IMR-90 (cell line): ENCODE data around the gene IGFBP3. TPM values are rescaled to one million over a fixed set of nuclear protein-coding genes. Genes with fewer than 3 reads are reported as not detected.

Experiments used
- ATAC-seq: fragments of 200-7000 bp; cut with Tn5 transposase; 2 replicates; pipeline ENCODE4 v1.9.1; 2020; ENCODE audit warnings: low read depth, mild to moderate bottlenecking, moderate library complexity
- BruUV-seq: library from RNA; stranded (reverse); fragments of 400-500 nt; replicated peaks from 2 replicates; lab custom pipeline; 2021; lab: Mats Ljungman, UMichigan
- CTCF ChIA-PET: fragments of 300-600 bp; formaldehyde crosslinking; extraction: SDS; loops from one replicate; lab custom pipeline; 2021; ENCODE audit warnings: antibody characterized with exemption; lab: Yijun Ruan, JAX
- POLR2A ChIA-PET: fragments of 300-600 bp; sonication (Branson Sonifier 250); formaldehyde crosslinking; loops from one replicate; lab custom pipeline; 2022; ENCODE audit warnings: antibody characterized with exemption; ENCODE audit not compliant: unreplicated experiment; lab: Charles Lee
- DNase-seq: peaks from one replicate; pipeline ENCODE4 v3.0.0; 2013
- H2AFZ ChIP-seq: replicated peaks from 2 replicates; pipeline ENCODE3; 2013; ENCODE audit warnings: low read length, mild to moderate bottlenecking; ENCODE audit not compliant: poor library complexity
- H2AK5ac ChIP-seq: 2 replicates; pipeline ENCODE4 v1.6.1; 2013; ENCODE audit warnings: low read depth, low read length, inconsistent platforms
- H2AK9ac ChIP-seq: replicated peaks from 2 replicates; pipeline ENCODE3; 2013; ENCODE audit warnings: mild to moderate bottlenecking, low read depth, low read length, moderate library complexity; ENCODE audit not compliant: poor library complexity
- H2BK120ac ChIP-seq: 2 replicates; pipeline ENCODE4 v1.6.1; 2013; ENCODE audit warnings: low read depth, low read length, inconsistent platforms
- H2BK15ac ChIP-seq: 3 replicates; pipeline ENCODE4 v1.6.1; 2013; ENCODE audit warnings: low read depth, low read length, inconsistent platforms
- H2BK20ac ChIP-seq: 2 replicates; pipeline ENCODE4 v1.6.1; 2013; ENCODE audit warnings: low read depth, mild to moderate bottlenecking, inconsistent platforms, low read length, moderate library complexity
- H2BK5ac ChIP-seq: 2 replicates; pipeline ENCODE4 v1.6.1; 2013; ENCODE audit warnings: mild to moderate bottlenecking, low read depth, low read length, inconsistent platforms; ENCODE audit not compliant: poor library complexity, severe bottlenecking
- H3K14ac ChIP-seq: replicated peaks from 2 replicates; pipeline ENCODE4 v1.6.1; 2013; ENCODE audit warnings: low read depth, low read length, inconsistent platforms
- H3K18ac ChIP-seq: 2 replicates; pipeline ENCODE4 v1.6.1; 2013; ENCODE audit warnings: low read depth, low read length, control low read depth
- H3K23ac ChIP-seq: 2 replicates; pipeline ENCODE4 v1.6.1; 2013; ENCODE audit warnings: low read depth, low read length, inconsistent platforms
- H3K27ac ChIP-seq: 2 replicates; pipeline ENCODE4 v1.5.1; 2013; ENCODE audit warnings: mild to moderate bottlenecking, control low read depth, low read length; ENCODE audit not compliant: insufficient read depth
- H3K27me3 ChIP-seq: 2 replicates; pipeline ENCODE4 v1.6.1; 2013; ENCODE audit warnings: low read length; ENCODE audit not compliant: control insufficient read depth, insufficient read depth
- H3K36me3 ChIP-seq: 2 replicates; pipeline ENCODE4 v1.6.1; 2013; ENCODE audit warnings: low read length, mixed read lengths; ENCODE audit not compliant: control insufficient read depth, insufficient read depth
- H3K4ac ChIP-seq: 2 replicates; pipeline ENCODE4 v1.6.1; 2013; ENCODE audit warnings: low read depth, low read length, inconsistent platforms
- H3K4me1 ChIP-seq: 2 replicates; pipeline ENCODE4 v1.6.1; 2013; ENCODE audit warnings: low read length, mixed read lengths; ENCODE audit not compliant: control insufficient read depth, insufficient read depth
- H3K4me2 ChIP-seq: 2 replicates; pipeline ENCODE4 v1.6.1; 2013; ENCODE audit warnings: low read depth, mild to moderate bottlenecking, control low read depth, low read length, moderate library complexity
- H3K4me3 ChIP-seq: 2 replicates; pipeline ENCODE4 v1.5.1; 2013; ENCODE audit warnings: low read depth, mild to moderate bottlenecking, control low read depth, low read length, moderate library complexity; ENCODE audit not compliant: insufficient read depth
- H3K56ac ChIP-seq: 2 replicates; pipeline ENCODE4 v1.6.1; 2013; ENCODE audit warnings: low read length, inconsistent platforms; ENCODE audit not compliant: insufficient read depth; ENCODE audit errors: extremely low read depth
- H3K79me1 ChIP-seq, 2 experiments: 2 replicates each; pipeline ENCODE4 v1.6.1; 2013; ENCODE audit warnings: low read length in 2 of 2, inconsistent platforms in 1 of 2, low read depth in 1 of 2
- H3K9ac ChIP-seq: 2 replicates; pipeline ENCODE4 v1.6.1; 2013; ENCODE audit warnings: low read depth, low read length, control low read depth
- H3K9me1 ChIP-seq: 2 replicates; pipeline ENCODE4 v1.6.1; 2013; ENCODE audit warnings: low read length, inconsistent platforms; ENCODE audit not compliant: insufficient read depth
- H3K9me3 ChIP-seq: 2 replicates; pipeline ENCODE4 v1.6.1; 2013; ENCODE audit warnings: low read length; ENCODE audit not compliant: control insufficient read depth, insufficient read depth
- H4K20me1 ChIP-seq: 2 replicates; pipeline ENCODE4 v1.6.1; 2013; ENCODE audit warnings: low read length, inconsistent platforms; ENCODE audit not compliant: insufficient read depth
- H4K5ac ChIP-seq: 2 replicates; pipeline ENCODE4 v1.6.1; 2013; ENCODE audit warnings: mild to moderate bottlenecking, low read depth, low read length, control low read depth
- H4K8ac ChIP-seq, 2 experiments: 2 replicates each; pipeline ENCODE4 v1.6.1; 2013; ENCODE audit warnings: low read depth in 2 of 2, low read length in 2 of 2, control low read depth in 1 of 2, inconsistent platforms in 1 of 2
- H4K91ac ChIP-seq: 2 replicates; pipeline ENCODE4 v1.6.1; 2013; ENCODE audit warnings: low read depth, low read length, inconsistent platforms; ENCODE audit not compliant: insufficient read depth
- CHD1 ChIP-seq: IDR thresholded peaks from 2 replicates; pipeline ENCODE4 v1.6.1; 2012; ENCODE audit warnings: low read depth, low read length, improper control_type of control experiment
- MAFK ChIP-seq: IDR thresholded peaks from 2 replicates; pipeline ENCODE4 v1.6.1; 2012; ENCODE audit warnings: low read depth, low read length, improper control_type of control experiment
- POLR2A ChIP-seq: IDR thresholded peaks from 2 replicates; pipeline ENCODE4 v1.6.1; 2012; ENCODE audit warnings: mild to moderate bottlenecking, low read depth, low read length
- WGBS, 2 experiments: methylation state at CpG; one replicate each; pipeline versions ENCODE4 v1.1.5 to v1.1.7; 2013; ENCODE audit warnings: missing lambda C conversion rate in 2 of 2; ENCODE audit not compliant: insufficient read length in 1 of 2; ENCODE audit errors: extremely low coverage in 2 of 2; 5-methylcytosine and 5-hydroxymethylcytosine counted together
- dilution Hi-C: fragments of 300-500 bp; cut with HindIII; formaldehyde crosslinking; loops from one replicate; pipeline ENCODE4 v1.14.3; 2018; ENCODE audit warnings: low sequenced_read_pairs; ENCODE audit not compliant: unreplicated experiment
- in situ Hi-C: fragments of 300-500 bp; cut with MboI; formaldehyde crosslinking; loops from 3 replicates; pipeline ENCODE4 v1.14.3; 2019; ENCODE audit warnings: low sequenced_read_pairs, inconsistent platforms, mixed read lengths
- intact Hi-C: fragments of 100-400 bp; cut with micrococcal nuclease; formaldehyde crosslinking; loops from 2 replicates; pipeline ENCODE4 v1.10.0; 2022
- polyA plus RNA-seq, 3 experiments: library from polyadenylated mRNA; depleted of rRNA; stranded (reverse); fragments of >200 nt; gene quantifications; 2 replicates each; pipeline ENCODE4 v1.2.3, GENCODE V29; 2012; ENCODE audit warnings: low replicate concordance in 1 of 3
- total RNA-seq: library from RNA; depleted of rRNA; stranded (reverse); fragments of >200 nt; gene quantifications from 2 replicates; pipeline ENCODE4 v1.2.3, GENCODE V29; 2012

The IGFBP3 gene
- total and polyA plus RNA-seq, 2 of the 4 experiments (the other 2 are of a cell fraction) = 272 to 601 TPM

DNA sequence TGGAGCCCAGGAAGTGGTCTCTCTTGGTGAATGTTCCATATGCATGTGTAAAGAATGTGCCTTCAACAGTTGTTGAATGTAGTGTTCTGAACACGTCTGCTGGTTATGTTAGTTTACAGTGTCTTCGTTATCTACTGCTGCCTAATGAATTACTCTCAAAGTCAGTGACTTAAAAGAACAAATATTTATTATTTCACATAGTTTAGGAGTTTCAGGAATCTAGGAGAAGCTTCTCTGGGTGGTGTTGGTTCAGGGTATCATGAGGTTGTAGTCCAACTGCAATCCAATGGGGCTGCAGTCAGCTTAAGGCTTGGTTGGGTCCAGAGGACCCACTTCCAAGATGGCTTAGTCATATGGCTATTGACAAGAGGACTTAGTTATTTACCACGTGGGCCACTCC lies 36.6 kb upstream of the IGFBP3 start:
- H3K4ac ChIP-seq = no peak overlapping the region
- H3K18ac ChIP-seq = peak overlapping the region; percentile 57; the same call in 1 of the 2 replicates
- no peak overlapping the region for H3K56ac ChIP-seq
- intact Hi-C loops = no loop called here
- no peak overlapping the region for H2AFZ ChIP-seq
- no peaks in the 10 kb centered on the region for H3K27me3 ChIP-seq
- no peak overlapping the region for H2BK15ac ChIP-seq
- peak overlapping the region; percentile 50 for H2BK20ac ChIP-seq
- in situ Hi-C loops = no loop called here
- H3K79me1 ChIP-seq = no peaks in the 10 kb centered on the region
- no peaks in the 10 kb centered on the region for H3K36me3 ChIP-seq
- H3K4me2 ChIP-seq = no peak overlapping the region
- no peak overlapping the region for H2AK9ac ChIP-seq
- H3K9me3 ChIP-seq = peaks cover 5% of the 10 kb centered on the region
- H3K27ac ChIP-seq = no peak overlapping the region
- H3K9me1 ChIP-seq = no peaks in the 10 kb centered on the region
- no peak for TF ChIP-seq POLR2A
- TF ChIP-seq CHD1 = no peak
- TF ChIP-seq MAFK = no peak
- no peak overlapping the region; the same call in 1 of the 2 replicates for H2AK5ac ChIP-seq
- H4K5ac ChIP-seq = peak overlapping the region; percentile 69; the same call in 1 of the 2 replicates
- H3K14ac ChIP-seq = no peak overlapping the region; the same call in 1 of the 2 replicates
- peak overlapping the region; percentile 41; the same call in 1 of the 2 replicates for H4K91ac ChIP-seq
- H3K4me1 ChIP-seq = no peaks in the 10 kb centered on the region
- POLR2A ChIA-PET = no interaction called here
- H3K9ac ChIP-seq = no peak overlapping the region
- CTCF ChIA-PET = interaction anchor here (0.6 kb wide), 1 partner anchor 11 kb away, joined by 5 read pairs; no protein-coding TSS in a partner anchor
- dilution Hi-C loops = no loop called here
- peak overlapping the region; percentile 76 for H2BK5ac ChIP-seq
- peak; percentile 49 for ATAC-seq
- H4K8ac ChIP-seq = no peak overlapping the region; a peak in 1 of 4 replicates
- WGBS, 2 experiments = no CpG with 5 or more reads among the region's 3 CpGs
- peak overlapping the region; percentile 41; the same call in 1 of the 2 replicates for H2BK120ac ChIP-seq
- BruUV-seq = no TSS peak
- DNase-seq = no peak
- no peak overlapping the region for H3K23ac ChIP-seq
- H4K20me1 ChIP-seq = no peaks in the 10 kb centered on the region
- no peak overlapping the region for H3K4me3 ChIP-seq
